Measurements from ENCODE around the gene TMEM63A.

GRCh38 chr1:225892307-225892706 lies 10.1 kb upstream of the TMEM63A start:
- no peak for TF ChIP-seq CTCF (conservative IDR thresholded peaks at IDR 0.05; ENCODE audit: low read depth, low read length)
- TF ChIP-seq EZH2phosphoT487 (IDR thresholded peaks at IDR 0.05; ENCODE audit: borderline replicate concordance, low read length) = no peak
